Loucy (cell line): ENCODE measurements around the gene CMC4.

Experiments used
- CTCF ChIP-seq: fragments of 200-600 bp; sonication (generic); conservative IDR thresholded peaks from 2 replicates; pipeline ENCODE4 v1.5.1; 2014; ENCODE audit warnings: mild to moderate bottlenecking, antibody characterized with exemption, low read length
- EZH2phosphoT487 ChIP-seq: fragments of 200-600 bp; IDR thresholded peaks from 2 replicates; pipeline ENCODE4 v1.6.1; 2018; ENCODE audit warnings: antibody characterized with exemption, mild to moderate bottlenecking, moderate library complexity, borderline replicate concordance

DNA sequence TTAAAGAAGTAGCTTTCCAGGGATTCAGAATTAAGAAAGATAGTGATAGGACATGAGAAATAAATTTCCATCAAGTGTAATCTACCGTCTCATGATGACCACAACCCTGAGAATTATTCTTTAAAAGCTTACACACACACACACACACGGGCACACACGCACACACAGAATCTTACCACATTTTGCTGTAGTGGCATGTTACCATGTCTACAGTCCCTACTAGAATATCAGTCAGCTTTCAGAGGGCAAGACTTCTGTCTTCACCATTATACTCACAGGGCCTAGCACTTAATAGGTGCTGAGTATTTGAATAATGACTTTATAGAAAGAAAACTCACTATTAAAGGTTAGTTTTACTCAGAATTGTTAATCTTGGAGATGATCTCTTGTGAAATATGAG, 15.4 kb downstream of the CMC4 start:
- TF ChIP-seq EZH2phosphoT487 (no peak), CTCF (no peak)
